Esophagus squamous epithelium (tissue), 5 donors: ENCODE measurements around the gene KRTAP5-6. TPM values are rescaled to one million over a fixed set of nuclear protein-coding genes. Genes with fewer than 3 reads are reported as not detected.

Experiments
- DNase-seq: peaks from one replicate; lab custom pipeline; 2025; lab: John Stamatoyannopoulos, UW
- H3K27ac ChIP-seq, 4 donors: fragments of 200-600 bp; sonication (generic); one replicate each; pipeline ENCODE4 v1.5.1; 2016 to 2019; ENCODE audit warnings: mild to moderate bottlenecking in 1 of 4
- H3K27me3 ChIP-seq, 4 donors: fragments of 200-600 bp; sonication (generic); 1 replicate in 3 of 4; 2 replicates in 1 of 4; pipeline versions ENCODE4 v1.5.1 to v1.6.0; 2017 to 2021; ENCODE audit warnings: antibody characterized with exemption in 1 of 4
- H3K36me3 ChIP-seq, 3 donors: fragments of 200-600 bp; sonication (generic); one replicate each; pipeline ENCODE4 v1.5.1; 2016 to 2019
- H3K4me1 ChIP-seq, 3 donors: fragments of 200-600 bp; sonication (generic); one replicate each; pipeline ENCODE4 v1.5.1; 2017 to 2019
- H3K4me3 ChIP-seq, 4 donors: fragments of 200-600 bp; sonication (generic); 1 replicate in 3 of 4; 2 replicates in 1 of 4; pipeline ENCODE4 v1.5.1; 2016 to 2019; ENCODE audit warnings: mild to moderate bottlenecking in 2 of 4, moderate library complexity in 1 of 4
- H3K9me3 ChIP-seq, 3 donors: fragments of 200-600 bp; sonication (generic); one replicate each; pipeline ENCODE4 v1.5.1; 2016 to 2019
- CTCF ChIP-seq, 6 experiments: fragments of 450-650 bp in 4 of 6; fragments of 200-600 bp in 2 of 6; sonication (generic) in 2 of 6; IDR thresholded peaks; one replicate each; pipeline ENCODE4 v1.5.1; 2016 to 2019; ENCODE audit warnings: antibody characterized with exemption in 6 of 6, mild to moderate bottlenecking in 4 of 6, moderate library complexity in 4 of 6
- POLR2A ChIP-seq, 4 donors: fragments of 450-650 bp; IDR thresholded peaks; one replicate each; pipeline ENCODE4 v1.6.1; 2017; ENCODE audit warnings: antibody characterized with exemption in 4 of 4, mild to moderate bottlenecking in 4 of 4, moderate library complexity in 3 of 4
- WGBS, 2 donors: methylation state at CpG; one replicate each; pipeline ENCODE4 v1.1.5; 2018; 5-methylcytosine and 5-hydroxymethylcytosine counted together
- intact Hi-C: fragments of 100-400 bp; cut with DNase I; formaldehyde crosslinking; loops from one replicate; pipeline ENCODE4 v1.15.0; 2022
- total RNA-seq, 4 donors: library from RNA; depleted of rRNA; stranded (reverse); fragments of >200 nt; gene quantifications; one replicate each; pipeline ENCODE4 v1.1.0, GENCODE V29; 2016
- donor health status: DM: yes; HTN: yes; CAD: no.

KRTAP5-6 gene
- total RNA-seq, 4 donors from 2014 or later: not detected

GRCh38 chr11:1742869-1743584 is 46.0 kb downstream of the KRTAP5-6 start:
- Histone ChIP-seq H3K27me3 (peaks cover 0 to 55% (median 0%) of the 10 kb centered on the region in 4 donors), H3K4me3 (no peak overlapping the region), H3K9me3 (no peaks in the 10 kb centered on the region), H3K27ac (no peak overlapping the region), H3K36me3 (no peaks in the 10 kb centered on the region), H3K4me1 (peaks cover 0 to 26% (median 0%) of the 10 kb centered on the region in 3 donors)
- intact Hi-C loops: no loop called here
- TF ChIP-seq CTCF (IDR thresholded peaks at IDR 0.05) (no peak), POLR2A (IDR thresholded peaks at IDR 0.05) (no peak)
- no peak for DNase-seq
- WGBS, 2 donors: 76 to 87% methylated on average over 3 of the region's 3 CpGs

DNA sequence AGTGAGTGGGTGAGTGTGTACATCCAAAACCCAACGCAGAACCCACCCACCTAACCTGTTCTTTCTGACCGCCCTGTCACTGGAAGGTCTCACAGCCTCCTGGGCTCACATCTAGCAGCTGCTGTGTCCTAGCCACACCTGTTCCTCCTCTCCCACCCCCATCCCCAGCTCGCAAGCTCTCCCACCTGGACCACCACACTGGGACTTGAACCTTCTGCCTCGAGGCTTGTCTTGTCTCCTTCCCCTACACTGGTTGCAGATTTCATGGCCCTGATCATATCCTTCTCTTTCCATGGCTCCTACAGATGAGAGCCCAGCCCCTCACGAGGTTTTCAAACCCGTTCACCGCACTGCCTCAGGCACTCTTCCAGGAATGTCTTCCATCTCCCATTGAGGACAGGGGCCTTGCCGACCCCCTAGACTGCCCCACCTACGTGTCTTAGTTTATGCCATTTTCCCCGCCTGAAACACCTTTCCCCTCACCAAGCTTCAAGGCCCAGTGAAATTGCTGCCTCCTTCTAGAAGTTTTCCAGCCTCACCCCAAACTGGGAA is 46.7 kb downstream of the KRTAP5-6 start:
- intact Hi-C loops: no loop called here
- peaks cover 0 to 55% (median 0%) of the 10 kb centered on the region in 4 donors for H3K27me3 ChIP-seq
- 74 to 83% methylated on average over 10 of the region's 10 CpGs for WGBS, 2 donors
- H3K9me3 ChIP-seq: no peaks in the 10 kb centered on the region
- H3K4me1 ChIP-seq: peaks cover 3 to 32% (median 4%) of the 10 kb centered on the region in 3 donors
- no peaks in the 10 kb centered on the region for H3K36me3 ChIP-seq
- DNase-seq: no peak
- TF ChIP-seq POLR2A (IDR thresholded peaks at IDR 0.05) (no peak), CTCF (IDR thresholded peaks at IDR 0.05) (no peak)
- no peak overlapping the region for H3K4me3 ChIP-seq
- H3K27ac ChIP-seq: no peak overlapping the region

DNA sequence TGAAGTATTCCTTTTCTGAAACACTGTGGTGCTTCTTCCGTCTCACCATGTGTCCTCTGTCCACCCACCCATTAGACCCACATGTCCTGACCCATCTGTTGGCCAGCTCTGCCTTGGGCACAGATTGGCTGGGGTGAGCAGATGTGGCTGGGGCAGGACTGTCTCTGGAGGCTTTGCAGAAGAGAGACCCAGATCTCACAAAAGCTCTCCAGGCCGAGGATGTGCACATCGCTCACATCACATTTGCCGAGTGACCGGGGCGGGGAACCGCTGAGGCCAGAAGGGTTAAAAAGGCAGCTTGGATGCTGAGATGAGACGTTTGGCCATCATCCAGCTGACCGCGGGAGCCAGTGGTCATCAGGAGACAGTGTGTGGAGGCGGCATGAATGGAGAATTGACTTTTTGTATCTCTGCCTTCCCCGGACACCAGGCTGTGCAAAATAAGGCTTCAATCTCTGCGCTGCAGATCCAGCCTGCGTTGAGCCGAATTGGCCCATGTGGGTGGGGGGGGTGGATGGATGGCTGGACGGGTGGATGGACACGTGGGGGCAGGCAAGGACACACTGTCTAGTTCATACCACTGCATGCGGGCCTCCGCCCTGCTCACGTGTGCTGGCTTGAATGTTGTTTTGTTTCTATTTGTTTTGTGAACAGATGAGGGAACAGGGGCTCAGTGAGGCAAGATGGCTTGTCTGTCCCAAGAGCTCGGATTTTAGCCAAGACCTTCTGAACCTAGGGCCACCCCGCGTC is 47.3 kb downstream of the KRTAP5-6 start:
- intact Hi-C loops: no loop called here
- H3K27ac ChIP-seq: no peak overlapping the region
- WGBS, 2 donors: 56 to 59% methylated on average over 6 to 17 of the region's 23 CpGs

DNA sequence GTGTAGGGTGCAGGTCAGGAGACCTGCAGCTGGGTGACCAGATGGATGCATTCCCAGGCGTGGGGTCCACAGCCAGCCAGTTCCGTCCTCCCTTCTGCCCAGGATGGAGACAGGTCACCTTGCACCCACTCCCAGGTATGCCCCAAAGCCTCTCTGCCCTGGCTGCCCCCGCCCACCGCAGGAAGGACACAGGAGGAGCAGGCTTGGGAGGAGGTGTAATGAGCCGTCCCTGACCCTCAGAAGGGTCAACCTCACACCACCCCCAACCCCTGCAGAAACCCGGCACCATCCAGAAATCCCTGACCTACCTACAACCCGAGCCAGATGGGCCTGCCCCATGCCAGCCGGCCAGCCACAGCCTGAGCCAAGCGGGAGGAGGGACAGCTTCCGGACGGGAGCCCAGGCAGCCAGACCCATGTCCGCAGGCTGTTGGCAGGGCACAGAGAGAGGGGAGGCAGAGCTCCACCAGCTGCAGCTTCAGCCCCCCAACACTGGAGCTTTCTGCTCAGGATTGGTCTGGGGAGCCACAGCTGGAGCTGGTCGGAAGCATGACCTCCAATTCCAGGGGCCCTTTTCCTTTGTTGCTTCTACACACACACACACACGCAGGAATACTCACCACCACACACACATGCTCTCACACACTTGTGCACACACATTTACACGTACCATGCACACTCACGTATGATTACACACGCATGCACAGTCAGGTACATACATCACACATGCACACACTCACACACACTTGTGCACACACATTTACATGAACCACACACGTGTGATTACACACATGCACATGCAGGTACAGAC is 48.1 kb downstream of the KRTAP5-6 start:
- no peak for DNase-seq
- H3K4me1 ChIP-seq: peaks cover 12 to 47% (median 13%) of the 10 kb centered on the region in 3 donors
- H3K4me3 ChIP-seq: no peak overlapping the region
- H3K27me3 ChIP-seq: peaks cover 0 to 55% (median 0%) of the 10 kb centered on the region in 4 donors
- 89 to 95% methylated on average over 6 to 8 of the region's 18 CpGs for WGBS, 2 donors
- intact Hi-C loops: no loop called here
- no peaks in the 10 kb centered on the region for H3K36me3 ChIP-seq
- no peaks in the 10 kb centered on the region for H3K9me3 ChIP-seq
- no peak overlapping the region for H3K27ac ChIP-seq
- TF ChIP-seq CTCF (IDR thresholded peaks at IDR 0.05): no peak
- no peak for TF ChIP-seq POLR2A (IDR thresholded peaks at IDR 0.05)

More for the DNA sequence above, 47.3 kb downstream of the KRTAP5-6 start:
- TF ChIP-seq CTCF (IDR thresholded peaks at IDR 0.05) (no peak), POLR2A (IDR thresholded peaks at IDR 0.05) (no peak)
- no peaks in the 10 kb centered on the region for H3K36me3 ChIP-seq
- H3K27me3 ChIP-seq: peaks cover 0 to 55% (median 0%) of the 10 kb centered on the region in 4 donors
- H3K4me3 ChIP-seq: no peak overlapping the region
- peaks cover 7 to 39% (median 11%) of the 10 kb centered on the region in 3 donors for H3K4me1 ChIP-seq
- H3K9me3 ChIP-seq: no peaks in the 10 kb centered on the region
- DNase-seq: no peak
